Lower leg skin (tissue), 3 donors: Measurements from ENCODE around the gene TDRKH.

Experiments used
- CTCF ChIP-seq, 3 donors: fragments of 450-650 bp; IDR thresholded peaks; one replicate each; pipeline ENCODE4 v1.5.1; 2016; ENCODE audit warnings: antibody characterized with exemption in 3 of 3, mild to moderate bottlenecking in 3 of 3, moderate library complexity in 2 of 3
- POLR2A ChIP-seq, 2 donors: fragments of 450-650 bp; IDR thresholded peaks; one replicate each; pipeline ENCODE4 v1.6.1; 2016 to 2017; ENCODE audit warnings: antibody characterized with exemption in 2 of 2, mild to moderate bottlenecking in 1 of 2, moderate library complexity in 1 of 2

DNA sequence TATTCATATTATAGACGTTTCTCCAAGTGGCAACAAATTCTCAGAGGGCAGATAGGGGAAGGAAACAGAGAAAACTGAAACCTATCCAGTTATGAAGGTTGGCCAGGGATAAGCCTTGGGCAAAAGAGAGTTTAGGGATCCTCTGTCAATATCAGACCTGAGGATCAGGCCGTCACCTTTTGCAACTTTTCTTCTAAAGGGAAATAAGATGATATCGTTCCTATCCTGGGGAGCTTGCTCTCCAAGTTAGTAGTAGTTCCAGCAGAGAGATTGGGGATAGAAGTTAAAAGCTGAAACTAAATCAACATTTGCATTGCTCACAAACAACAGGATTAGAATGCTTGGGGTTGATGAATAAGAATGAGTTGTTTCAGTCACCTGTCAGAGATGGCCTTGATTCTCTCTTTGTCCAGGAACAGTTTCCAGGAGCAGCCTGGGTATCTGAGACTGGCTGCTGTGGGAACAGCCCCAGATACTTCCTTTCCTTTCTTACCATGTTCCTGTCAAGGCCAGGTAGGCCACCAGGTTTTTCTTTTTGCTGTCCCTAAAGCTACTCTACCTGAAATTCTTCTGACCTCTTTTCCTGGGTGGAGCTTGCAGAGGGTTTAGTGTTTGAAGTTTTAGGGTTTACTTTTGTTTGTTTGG lies 66.5 kb downstream of the TDRKH start:
- TF ChIP-seq POLR2A (IDR thresholded peaks at IDR 0.05) (no peak), CTCF (IDR thresholded peaks at IDR 0.05) (no peak)
